Neural cell (in vitro differentiated cells): ENCODE data around the gene MRPL48. TPM values are rescaled to one million over a fixed set of nuclear protein-coding genes. Genes with fewer than 3 reads are reported as not detected.

Source experiments
- H2AFZ ChIP-seq: fragments of 200-600, 300-800 bp; sonication (generic), shearing (Covaris generic); 2 replicates; pipeline ENCODE4 v1.6.0; 2014; ENCODE audit warnings: low read depth, mild to moderate bottlenecking, antibody characterized with exemption, low read length, moderate library complexity
- H3F3A ChIP-seq: fragments of 200-600 bp; shearing (Covaris generic); 2 replicates; pipeline ENCODE4 v1.6.1; 2016; ENCODE audit warnings: mild to moderate bottlenecking, moderate library complexity, mixed read lengths, antibody characterized with exemption, low read length; ENCODE audit not compliant: insufficient read depth, poor library complexity, severe bottlenecking
- H3K27ac ChIP-seq: fragments of 200-600, 300-800 bp; sonication (generic), shearing (Covaris generic); 2 replicates; pipeline ENCODE4 v1.5.1; 2014; ENCODE audit warnings: mild to moderate bottlenecking, low read length, moderate library complexity
- H3K27me3 ChIP-seq: fragments of 300-800, 200-600 bp; sonication (generic), shearing (Covaris generic); 2 replicates; pipeline ENCODE4 v1.6.0; 2014; ENCODE audit warnings: mild to moderate bottlenecking, low read depth, low read length, moderate library complexity; ENCODE audit not compliant: insufficient read depth
- H3K36me3 ChIP-seq: fragments of 300-800, 200-600 bp; sonication (generic), shearing (Covaris generic); 2 replicates; pipeline ENCODE4 v1.5.1; 2014; ENCODE audit warnings: mild to moderate bottlenecking, antibody characterized with exemption, low read length, moderate library complexity; ENCODE audit not compliant: insufficient read depth
- H3K4me2 ChIP-seq: fragments of 300-800, 200-600 bp; sonication (generic), shearing (Covaris generic); 2 replicates; pipeline ENCODE4 v1.6.0; 2014; ENCODE audit warnings: mild to moderate bottlenecking, low read length
- H3K4me3 ChIP-seq: fragments of 300-800, 200-600 bp; sonication (generic), shearing (Covaris generic); 2 replicates; pipeline ENCODE4 v1.5.1; 2014; ENCODE audit warnings: mild to moderate bottlenecking, low read length, moderate library complexity
- H3K79me2 ChIP-seq: fragments of 200-600 bp; shearing (Covaris generic); replicated peaks from 2 replicates; pipeline ENCODE4 v1.6.0; 2014; ENCODE audit warnings: mild to moderate bottlenecking, low read length, moderate library complexity; ENCODE audit not compliant: insufficient read depth
- H3K9ac ChIP-seq: fragments of 300-800, 200-600 bp; sonication (generic), shearing (Covaris generic); 2 replicates; pipeline ENCODE4 v1.6.1; 2016; ENCODE audit warnings: mild to moderate bottlenecking, low read length, mixed read lengths
- H3K9me2 ChIP-seq: fragments of 200-600 bp; shearing (Covaris generic); 2 replicates; pipeline ENCODE4 v1.6.1; 2016; ENCODE audit warnings: mild to moderate bottlenecking, low read length, mixed read lengths; ENCODE audit not compliant: insufficient read depth
- H3K9me3 ChIP-seq: fragments of 200-600, 300-800 bp; sonication (generic), shearing (Covaris generic); 2 replicates; pipeline ENCODE4 v1.6.1; 2016; ENCODE audit warnings: mild to moderate bottlenecking, mixed run types, low read length, moderate library complexity, mixed read lengths
- H4K20me1 ChIP-seq: fragments of 200-600 bp; shearing (Covaris generic); 2 replicates; pipeline ENCODE4 v1.6.1; 2016; ENCODE audit warnings: mild to moderate bottlenecking, mixed run types; ENCODE audit not compliant: insufficient read depth
- EP300 ChIP-seq: fragments of 450-650 bp; conservative IDR thresholded peaks from 2 replicates; pipeline ENCODE4 v1.6.1; 2014; ENCODE audit warnings: antibody characterized with exemption, mild to moderate bottlenecking, moderate library complexity; ENCODE audit not compliant: poor library complexity, severe bottlenecking
- POLR2AphosphoS5 ChIP-seq: IDR thresholded peaks from 2 replicates; pipeline ENCODE4 v1.6.1; 2012
- RAD21 ChIP-seq: fragments of 450-650 bp; conservative IDR thresholded peaks from 2 replicates; pipeline ENCODE4 v1.6.1; 2014; ENCODE audit warnings: antibody characterized with exemption, mild to moderate bottlenecking, moderate library complexity
- REST ChIP-seq: IDR thresholded peaks from 2 replicates; pipeline ENCODE4 v1.6.1; 2012; ENCODE audit warnings: borderline replicate concordance
- polyA plus RNA-seq: library from polyadenylated mRNA; depleted of rRNA; stranded (reverse); fragments of >200 nt; gene quantifications from 2 replicates; pipeline ENCODE4 v1.2.3, GENCODE V29; 2014

The MRPL48 gene
- polyA plus RNA-seq, 1 donor from 2014 or later: 98.3 TPM

GRCh38 chr11:73914284-73914683 lies 126.6 kb downstream of the MRPL48 start:
- Histone ChIP-seq H4K20me1 (no peaks in the 10 kb centered on the region), H3F3A (no peaks in the 10 kb centered on the region), H3K27ac (no peak overlapping the region), H3K9ac (no peak overlapping the region), H3K9me2 (no peaks in the 10 kb centered on the region), H3K9me3 (no peaks in the 10 kb centered on the region), H3K36me3 (peaks cover 14% of the 10 kb centered on the region), H2AFZ (no peak overlapping the region), H3K27me3 (no peaks in the 10 kb centered on the region), H3K4me3 (no peak overlapping the region), H3K79me2 (no peaks in the 10 kb centered on the region), H3K4me2 (no peak overlapping the region)
- TF ChIP-seq REST (no peak), EP300 (no peak), RAD21 (no peak), POLR2AphosphoS5 (no peak)

Other genes starting within 250 kb of the MRPL48 start
- gene FAM168A, start 189.8 kb upstream of the MRPL48 start, polyA plus RNA-seq: 67.3 and 70.8 TPM in 2 replicates
- 0.25 and 0.40 TPM in 2 replicates for gene PLEKHB1, start 141.3 kb upstream of the MRPL48 start, polyA plus RNA-seq
- 155 and 207 TPM in 2 replicates for gene RAB6A, start 26.8 kb upstream of the MRPL48 start, polyA plus RNA-seq
- gene COA4, start 89.0 kb downstream of the MRPL48 start, polyA plus RNA-seq: 81.8 and 108 TPM in 2 replicates
- 80.3 and 86.9 TPM in 2 replicates for gene PAAF1, start 89.1 kb downstream of the MRPL48 start, polyA plus RNA-seq
- not detected in 2 replicates for gene DNAJB13, start 163.2 kb downstream of the MRPL48 start, polyA plus RNA-seq
- gene UCP2, start 195.0 kb downstream of the MRPL48 start, polyA plus RNA-seq: not detected in 2 replicates
- 6.8 and 7.8 TPM in 2 replicates for gene UCP3, start 221.2 kb downstream of the MRPL48 start, polyA plus RNA-seq